C4-2B (cell line): Measurements from ENCODE around the gene DCTN3.

ENCODE experiments used
- ZFX ChIP-seq: fragments of 450-650 bp; IDR thresholded peaks from 2 replicates; pipeline ENCODE4 v1.6.1; 2017
- TF ChIP-seq, protein P1 (sequence below): fragments of 450-650 bp; conservative IDR thresholded peaks from 2 replicates; pipeline ENCODE4 v1.5.1; 2017; ENCODE audit warnings: mild to moderate bottlenecking

DNA sequence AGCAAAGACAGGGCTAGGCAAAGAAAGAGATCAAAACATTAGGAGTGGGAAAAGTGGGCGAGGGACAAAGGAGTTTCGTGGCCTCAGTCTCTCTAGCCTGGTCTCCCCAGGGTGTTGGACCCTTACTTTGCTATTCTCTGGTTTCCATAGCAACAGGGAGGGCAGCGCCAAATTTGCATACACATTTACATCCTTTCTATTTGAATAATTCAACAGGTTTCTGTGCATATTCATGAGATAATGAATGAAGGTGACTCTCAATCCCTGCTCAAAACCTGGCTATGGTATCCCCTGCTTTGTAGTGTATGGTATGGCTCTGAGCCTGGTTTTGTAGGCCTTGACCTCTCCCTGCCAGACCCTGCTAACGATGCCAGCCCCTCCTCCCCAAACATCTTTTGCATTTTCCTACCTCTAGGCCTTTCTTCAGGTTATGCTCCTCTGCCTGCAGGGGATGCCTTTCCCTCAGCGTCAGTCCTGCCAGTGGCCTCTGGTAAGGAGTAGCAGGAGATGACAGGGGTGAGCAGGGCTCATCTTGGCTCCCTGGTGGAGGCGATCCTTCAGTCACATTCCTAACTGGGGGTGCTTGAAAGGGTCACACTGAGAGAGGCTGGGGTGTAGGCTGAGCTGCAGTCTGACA is 18.2 kb downstream of the DCTN3 start:
- TF ChIP-seq, protein P1, sequence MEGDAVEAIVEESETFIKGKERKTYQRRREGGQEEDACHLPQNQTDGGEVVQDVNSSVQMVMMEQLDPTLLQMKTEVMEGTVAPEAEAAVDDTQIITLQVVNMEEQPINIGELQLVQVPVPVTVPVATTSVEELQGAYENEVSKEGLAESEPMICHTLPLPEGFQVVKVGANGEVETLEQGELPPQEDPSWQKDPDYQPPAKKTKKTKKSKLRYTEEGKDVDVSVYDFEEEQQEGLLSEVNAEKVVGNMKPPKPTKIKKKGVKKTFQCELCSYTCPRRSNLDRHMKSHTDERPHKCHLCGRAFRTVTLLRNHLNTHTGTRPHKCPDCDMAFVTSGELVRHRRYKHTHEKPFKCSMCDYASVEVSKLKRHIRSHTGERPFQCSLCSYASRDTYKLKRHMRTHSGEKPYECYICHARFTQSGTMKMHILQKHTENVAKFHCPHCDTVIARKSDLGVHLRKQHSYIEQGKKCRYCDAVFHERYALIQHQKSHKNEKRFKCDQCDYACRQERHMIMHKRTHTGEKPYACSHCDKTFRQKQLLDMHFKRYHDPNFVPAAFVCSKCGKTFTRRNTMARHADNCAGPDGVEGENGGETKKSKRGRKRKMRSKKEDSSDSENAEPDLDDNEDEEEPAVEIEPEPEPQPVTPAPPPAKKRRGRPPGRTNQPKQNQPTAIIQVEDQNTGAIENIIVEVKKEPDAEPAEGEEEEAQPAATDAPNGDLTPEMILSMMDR, result no peak
- TF ChIP-seq ZFX, result no peak
